ENCODE data around the gene EIF1. TPM values are rescaled to one million over a fixed set of nuclear protein-coding genes. Genes with fewer than 3 reads are reported as not detected.

The EIF1 gene
- total RNA-seq, 1 donor from 2014 or later, result 990 TPM

DNA sequence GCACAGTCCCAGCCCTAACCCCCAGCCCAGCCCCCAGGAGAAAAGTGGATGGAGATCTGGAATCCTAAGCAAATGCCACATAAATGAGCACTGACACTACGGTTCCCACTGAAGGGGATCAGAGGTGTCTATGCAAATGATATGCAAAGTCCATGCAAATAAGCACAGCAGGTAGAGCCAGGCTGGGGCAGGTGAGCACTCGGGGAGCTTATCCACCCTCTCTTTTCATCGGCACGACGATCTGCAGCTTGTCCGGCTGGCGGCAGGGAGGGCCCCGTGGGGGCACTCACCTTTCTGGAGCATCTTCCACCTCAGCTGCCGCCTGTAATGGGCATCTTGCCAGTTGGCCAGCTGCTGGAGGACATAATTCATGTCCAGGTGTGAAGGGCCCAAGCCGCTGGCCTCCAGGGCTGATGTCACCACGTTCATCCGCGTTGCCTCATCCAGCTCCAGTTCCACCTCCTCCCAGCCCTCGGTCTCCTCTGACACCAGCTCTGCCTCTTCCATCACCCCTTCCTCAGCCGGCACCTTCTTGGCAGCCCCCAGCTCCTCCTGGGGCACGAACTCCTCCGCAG lies 35.9 kb downstream of the EIF1 start:
- no peak for TF ChIP-seq CTCF (IDR thresholded peaks at IDR 0.05)
- Mint-ChIP-seq H3K27me3 (ENCODE audit: low read depth) (peaks cover 6% of the 10 kb centered on the region), H3K4me3 (ENCODE audit: unreplicated experiment) (no peak overlapping the region), H3K27ac (ENCODE audit: unreplicated experiment) (no peak overlapping the region), H3K4me1 (ENCODE audit: low read depth) (no peaks in the 10 kb centered on the region), H3K9me3 (ENCODE audit: low read depth) (no peaks in the 10 kb centered on the region), H3K36me3 (ENCODE audit: low read depth) (no peaks in the 10 kb centered on the region)
- DNase-seq (ENCODE audit: low spot score), result no peak

DNA sequence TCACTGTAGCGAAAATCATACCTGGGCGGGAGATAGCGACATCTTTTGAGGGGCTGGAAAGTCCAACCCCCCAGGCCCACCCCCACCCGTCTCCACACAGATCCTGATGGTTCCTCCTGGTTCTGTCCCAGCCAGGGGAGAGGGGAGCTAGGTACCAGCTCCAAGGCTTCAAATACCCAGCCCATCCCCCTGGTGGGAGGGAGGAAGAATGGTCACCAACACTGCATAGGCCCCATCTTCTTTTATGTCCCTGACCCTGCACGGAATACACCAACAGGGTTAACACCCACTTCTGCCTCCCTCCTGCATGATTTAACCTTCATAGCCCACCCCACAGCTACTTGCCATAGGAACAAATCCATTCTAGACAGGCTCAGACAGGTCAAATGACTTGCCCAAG lies 36.4 kb downstream of the EIF1 start:
- no peak overlapping the region for H3K4me3 Mint-ChIP-seq (ENCODE audit: unreplicated experiment)
- TF ChIP-seq CTCF (IDR thresholded peaks at IDR 0.05), result no peak
- no peaks in the 10 kb centered on the region for H3K4me1 Mint-ChIP-seq (ENCODE audit: low read depth)
- no peaks in the 10 kb centered on the region for H3K9me3 Mint-ChIP-seq (ENCODE audit: low read depth)
- no peaks in the 10 kb centered on the region for H3K36me3 Mint-ChIP-seq (ENCODE audit: low read depth)
- no peak overlapping the region for H3K27ac Mint-ChIP-seq (ENCODE audit: unreplicated experiment)
- DNase-seq (ENCODE audit: low spot score), result no peak
- H3K27me3 Mint-ChIP-seq (ENCODE audit: low read depth), result peaks cover 7% of the 10 kb centered on the region

DNA sequence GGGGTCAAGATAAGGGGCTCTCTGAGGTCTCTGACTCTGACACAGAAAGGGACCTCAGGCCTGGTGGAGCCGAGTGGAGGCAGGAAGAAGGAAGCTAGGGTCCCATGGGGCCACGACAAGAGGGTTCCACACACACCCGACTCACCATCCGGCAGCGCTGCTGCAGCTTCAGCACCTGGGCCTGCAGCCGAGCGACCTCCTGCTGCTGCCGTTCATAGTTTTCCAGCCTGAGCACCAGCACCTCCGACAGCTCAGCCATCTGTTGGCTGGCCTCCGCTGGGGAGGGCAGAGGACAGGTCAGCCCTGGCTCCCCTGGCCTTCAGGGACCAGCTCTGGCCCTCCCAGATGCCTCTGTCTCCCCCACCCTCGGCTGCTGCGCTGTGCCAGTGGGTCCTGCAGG lies 39.4 kb downstream of the EIF1 start:
- Mint-ChIP-seq H3K36me3 (ENCODE audit: low read depth) (peaks cover 4% of the 10 kb centered on the region), H3K9me3 (ENCODE audit: low read depth) (no peaks in the 10 kb centered on the region), H3K27ac (ENCODE audit: unreplicated experiment) (no peak overlapping the region), H3K4me1 (ENCODE audit: low read depth) (no peaks in the 10 kb centered on the region), H3K4me3 (ENCODE audit: unreplicated experiment) (no peak overlapping the region), H3K27me3 (ENCODE audit: low read depth) (peaks cover 29% of the 10 kb centered on the region)
- no peak for DNase-seq (ENCODE audit: low spot score)
- no peak for TF ChIP-seq CTCF (IDR thresholded peaks at IDR 0.05)

DNA sequence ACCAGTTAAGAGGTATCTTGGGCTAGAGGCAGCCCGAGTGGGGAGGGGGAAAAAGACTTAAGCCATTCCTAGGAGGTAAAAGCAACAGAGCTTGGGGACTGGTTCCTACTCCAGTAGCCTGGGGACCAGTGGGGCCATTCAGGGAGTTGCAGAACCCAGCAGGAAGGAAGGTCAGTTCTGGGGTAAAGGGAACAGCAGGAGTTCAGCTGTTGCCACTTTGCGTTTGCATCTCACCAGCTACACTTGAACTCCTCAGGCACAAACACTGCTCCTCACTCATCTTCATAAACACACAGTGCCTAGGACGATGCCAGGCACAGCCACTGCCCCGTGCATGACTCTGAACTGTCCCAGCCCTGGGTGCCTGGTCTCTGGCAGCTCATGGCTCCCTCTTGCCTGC lies 41.8 kb downstream of the EIF1 start:
- Mint-ChIP-seq H3K27me3 (ENCODE audit: low read depth) (peaks cover 37% of the 10 kb centered on the region), H3K36me3 (ENCODE audit: low read depth) (peaks cover 4% of the 10 kb centered on the region), H3K4me1 (ENCODE audit: low read depth) (peaks cover 6% of the 10 kb centered on the region), H3K9me3 (ENCODE audit: low read depth) (no peaks in the 10 kb centered on the region), H3K27ac (ENCODE audit: unreplicated experiment) (no peak overlapping the region), H3K4me3 (ENCODE audit: unreplicated experiment) (no peak overlapping the region)
- DNase-seq (ENCODE audit: low spot score), result no peak
- TF ChIP-seq CTCF (IDR thresholded peaks at IDR 0.05), result no peak

- peaks cover 4% of the 10 kb centered on the region for H3K36me3 Mint-ChIP-seq (ENCODE audit: low read depth)
- no peak for TF ChIP-seq CTCF (IDR thresholded peaks at IDR 0.05)
- H3K9me3 Mint-ChIP-seq (ENCODE audit: low read depth), result no peaks in the 10 kb centered on the region
- peaks cover 6% of the 10 kb centered on the region for H3K4me1 Mint-ChIP-seq (ENCODE audit: low read depth)
- H3K27me3 Mint-ChIP-seq (ENCODE audit: low read depth), result peaks cover 46% of the 10 kb centered on the region
- no peak overlapping the region for H3K4me3 Mint-ChIP-seq (ENCODE audit: unreplicated experiment)
- H3K27ac Mint-ChIP-seq (ENCODE audit: unreplicated experiment), result no peak overlapping the region
- no peak for DNase-seq (ENCODE audit: low spot score)
Measured at GRCh38 chr17:41731836-41732235, 43.2 kb downstream of the EIF1 start.
